Neural progenitor cell (in vitro differentiated cells): ENCODE results near the gene CCDC73.

Experiments
- CTCF ChIP-seq: fragments of 200-600 bp; sonication (generic); IDR thresholded peaks from 2 replicates; pipeline ENCODE4 v1.5.1; 2017; ENCODE audit warnings: antibody characterized with exemption, mild to moderate bottlenecking
- EZH2 ChIP-seq: fragments of 200-600 bp; sonication (generic); IDR thresholded peaks from 2 replicates; pipeline ENCODE4 v1.6.1; 2017; ENCODE audit warnings: antibody characterized with exemption, mild to moderate bottlenecking, moderate library complexity
- EZH2phosphoT487 ChIP-seq: fragments of 200-600 bp; sonication (generic); IDR thresholded peaks from 2 replicates; pipeline ENCODE4 v1.6.1; 2017; ENCODE audit warnings: antibody characterized with exemption

GRCh38 chr11:32576456-32576855 is 218.0 kb downstream of the CCDC73 start:
- TF ChIP-seq CTCF (no peak), EZH2 (no peak), EZH2phosphoT487 (no peak)
